HG03060 (cell line): Measurements from ENCODE around the gene SLC6A2.

Experiments used
- ATAC-seq: cut with Tn5 transposase; IDR thresholded peaks from one replicate; pipeline ENCODE4 v1.9.1; 2021; ENCODE audit warnings: low read depth, moderate number of reproducible peaks; ENCODE audit not compliant: unreplicated experiment

The SLC6A2 gene

DNA sequence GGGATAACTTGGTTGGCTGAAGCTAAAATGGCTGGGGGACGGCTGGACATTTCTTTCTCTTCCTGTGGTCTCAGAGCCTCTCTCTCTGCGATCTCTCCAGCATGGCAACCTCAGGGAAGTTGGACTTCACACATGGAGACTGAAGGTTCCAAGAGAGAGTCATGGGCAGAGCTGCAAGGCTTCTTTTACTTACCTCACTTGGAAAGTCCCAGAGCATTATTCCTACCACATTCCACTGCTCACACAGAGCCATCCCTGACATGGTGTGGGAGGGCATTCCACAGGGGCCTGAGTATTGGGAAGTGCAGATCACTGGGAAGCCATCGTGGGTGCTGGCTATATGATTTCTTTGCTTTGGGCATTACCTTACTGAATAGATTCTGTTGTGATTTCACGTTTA lies 9.8 kb upstream of the SLC6A2 start:
- ATAC-seq = no peak

DNA sequence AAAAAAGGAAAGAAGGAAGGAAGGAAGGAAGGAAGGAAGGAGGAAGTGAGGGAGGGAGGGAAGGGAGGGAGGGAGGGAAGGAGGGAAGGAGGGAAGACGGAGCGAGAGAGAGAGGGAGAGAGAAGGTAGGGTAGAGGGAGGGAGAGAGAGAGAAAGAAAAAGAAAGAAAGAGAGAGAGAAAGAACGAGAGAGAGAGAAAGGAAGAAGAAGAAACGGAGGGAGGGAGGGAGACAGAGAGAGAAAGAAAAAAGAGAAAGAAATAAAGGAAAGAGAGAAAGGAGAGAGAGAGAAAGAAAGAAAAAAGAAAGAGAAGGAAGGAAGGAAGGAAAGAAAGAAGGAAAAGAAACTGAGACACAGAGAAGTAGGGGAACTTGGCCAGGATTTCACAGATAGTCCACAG lies 8.4 kb upstream of the SLC6A2 start:
- ATAC-seq = no peak

GRCh38 chr16:55647798-55648197 lies 8.0 kb upstream of the SLC6A2 start:
- no peak for ATAC-seq

GRCh38 chr16:55651841-55652824 lies 3.7 kb upstream of the SLC6A2 start:
- ATAC-seq = no peak

GRCh38 chr16:55653106-55653505 lies 2.7 kb upstream of the SLC6A2 start:
- ATAC-seq = no peak

GRCh38 chr16:55655381-55655896 lies 349 bp upstream of the SLC6A2 start:
- ATAC-seq = no peak

DNA sequence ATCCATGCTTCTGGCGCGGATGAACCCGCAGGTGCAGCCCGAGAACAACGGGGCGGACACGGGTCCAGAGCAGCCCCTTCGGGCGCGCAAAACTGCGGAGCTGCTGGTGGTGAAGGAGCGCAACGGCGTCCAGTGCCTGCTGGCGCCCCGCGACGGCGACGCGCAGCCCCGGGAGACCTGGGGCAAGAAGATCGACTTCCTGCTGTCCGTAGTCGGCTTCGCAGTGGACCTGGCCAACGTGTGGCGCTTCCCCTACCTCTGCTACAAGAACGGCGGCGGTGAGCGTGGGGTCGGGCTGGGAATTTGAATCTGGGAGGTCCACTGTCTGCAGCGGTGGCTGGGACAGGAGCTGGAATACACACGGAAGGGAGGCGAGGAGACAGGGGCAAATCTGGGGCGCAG lies 904 bp downstream of the SLC6A2 start:
- no peak for ATAC-seq

GRCh38 chr16:55657616-55658015 lies 1.8 kb downstream of the SLC6A2 start:
- ATAC-seq = no peak

DNA sequence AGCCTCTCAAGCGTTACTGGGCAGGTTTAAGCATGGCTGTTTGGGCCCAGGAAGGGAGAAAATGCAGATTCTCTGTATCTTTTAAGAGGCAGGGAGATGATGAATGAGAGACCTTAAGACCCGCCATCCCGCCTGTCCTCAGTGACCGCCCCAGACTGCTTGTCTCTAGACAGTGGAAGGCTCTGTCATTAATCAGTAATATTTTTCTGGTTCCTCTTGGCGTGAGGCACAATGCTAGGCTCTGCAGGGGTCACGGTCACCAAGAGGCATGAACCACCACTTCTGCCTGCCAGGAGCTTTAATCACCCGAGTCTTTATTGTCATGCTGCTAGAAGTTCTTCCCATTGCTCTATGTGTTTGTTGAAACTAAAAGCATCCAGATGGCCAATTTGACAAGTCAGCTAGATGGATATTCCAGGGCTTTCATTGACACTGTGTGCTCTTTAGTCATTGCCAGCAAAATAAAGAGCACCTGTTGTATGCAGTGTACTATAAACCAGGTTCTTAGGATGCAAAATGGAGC lies 3.2 kb downstream of the SLC6A2 start:
- ATAC-seq = no peak

DNA sequence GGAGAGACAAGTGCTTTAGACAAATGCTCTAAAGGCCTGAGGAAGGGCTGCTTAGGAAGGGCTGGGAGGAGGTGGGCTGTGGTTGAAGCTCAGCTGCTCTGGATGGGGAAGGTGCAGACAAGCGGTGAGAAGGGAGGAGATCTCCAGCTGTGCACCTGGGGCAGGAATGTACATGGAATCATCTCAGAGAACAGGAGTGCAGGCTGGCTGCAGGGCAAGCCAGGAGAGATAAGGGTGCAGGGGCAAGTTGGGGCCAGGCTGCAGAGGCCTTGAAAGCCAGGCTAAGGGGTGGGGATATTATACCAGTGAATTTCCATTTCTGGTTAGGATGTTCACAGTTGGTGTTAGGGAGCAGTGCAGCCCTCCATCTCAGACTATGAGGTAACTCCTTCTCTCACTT lies 4.2 kb downstream of the SLC6A2 start:
- no peak for ATAC-seq

DNA sequence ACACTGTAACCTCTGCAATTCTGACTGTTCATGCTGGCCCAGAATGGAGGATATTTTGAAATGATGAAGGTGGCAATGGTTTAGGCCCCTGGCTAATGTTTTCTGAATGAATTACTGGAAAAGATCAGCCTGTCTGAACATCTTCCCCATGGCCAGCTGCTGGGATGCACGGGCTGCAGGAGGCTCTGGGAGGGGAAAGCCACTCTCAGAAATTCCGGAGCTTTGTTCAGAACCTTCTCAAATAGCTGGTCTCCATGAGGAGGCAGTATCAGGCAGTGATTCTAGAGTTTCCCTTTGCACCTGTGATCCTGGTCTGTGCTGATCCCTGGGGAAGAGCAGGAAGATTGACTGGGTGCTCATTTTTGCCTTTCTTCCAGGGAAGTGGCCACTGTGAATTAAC lies 5.0 kb downstream of the SLC6A2 start:
- no peak for ATAC-seq

GRCh38 chr16:55661941-55662643 lies 6.3 kb downstream of the SLC6A2 start:
- ATAC-seq = no peak

DNA sequence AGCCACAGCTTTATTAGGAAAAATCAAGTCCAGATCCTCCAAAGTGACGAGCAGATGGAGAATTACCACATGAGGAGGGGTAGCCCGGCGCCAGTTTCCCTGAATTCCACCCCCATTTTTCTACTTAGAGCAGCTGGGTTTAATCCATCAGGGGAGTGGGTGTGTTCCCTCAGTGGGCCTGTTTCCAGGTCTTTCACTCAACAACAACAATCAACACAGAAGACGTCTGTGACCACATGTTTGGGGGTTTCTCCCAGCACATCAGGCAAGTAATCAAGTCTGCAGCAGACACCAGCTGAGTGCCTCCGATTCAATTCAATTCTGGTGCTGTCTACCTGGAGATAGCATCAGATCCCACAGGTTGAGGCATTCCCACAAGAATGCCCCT lies 6.8 kb downstream of the SLC6A2 start:
- no peak for ATAC-seq

DNA sequence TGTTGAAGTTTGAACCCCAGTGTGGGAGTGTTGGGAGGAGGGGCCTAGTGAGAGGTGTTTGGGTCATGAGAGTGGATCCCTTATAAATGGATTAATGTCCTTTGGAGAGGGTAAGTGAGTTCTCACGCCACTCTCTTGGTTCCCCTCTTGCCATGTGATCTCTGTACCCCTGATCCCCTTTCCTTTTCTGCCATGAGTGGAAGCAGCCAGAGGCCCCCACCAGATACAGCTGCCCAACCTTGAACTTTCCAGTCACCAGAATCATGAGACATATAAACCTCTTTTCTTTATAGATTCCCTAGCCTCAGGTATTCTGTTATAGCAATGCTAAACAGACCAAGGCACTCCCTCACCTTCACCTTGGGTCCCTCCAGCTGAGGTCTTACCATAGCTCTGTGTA lies 7.4 kb downstream of the SLC6A2 start:
- ATAC-seq = no peak

GRCh38 chr16:55663765-55664677 lies 8.2 kb downstream of the SLC6A2 start:
- ATAC-seq = no peak

DNA sequence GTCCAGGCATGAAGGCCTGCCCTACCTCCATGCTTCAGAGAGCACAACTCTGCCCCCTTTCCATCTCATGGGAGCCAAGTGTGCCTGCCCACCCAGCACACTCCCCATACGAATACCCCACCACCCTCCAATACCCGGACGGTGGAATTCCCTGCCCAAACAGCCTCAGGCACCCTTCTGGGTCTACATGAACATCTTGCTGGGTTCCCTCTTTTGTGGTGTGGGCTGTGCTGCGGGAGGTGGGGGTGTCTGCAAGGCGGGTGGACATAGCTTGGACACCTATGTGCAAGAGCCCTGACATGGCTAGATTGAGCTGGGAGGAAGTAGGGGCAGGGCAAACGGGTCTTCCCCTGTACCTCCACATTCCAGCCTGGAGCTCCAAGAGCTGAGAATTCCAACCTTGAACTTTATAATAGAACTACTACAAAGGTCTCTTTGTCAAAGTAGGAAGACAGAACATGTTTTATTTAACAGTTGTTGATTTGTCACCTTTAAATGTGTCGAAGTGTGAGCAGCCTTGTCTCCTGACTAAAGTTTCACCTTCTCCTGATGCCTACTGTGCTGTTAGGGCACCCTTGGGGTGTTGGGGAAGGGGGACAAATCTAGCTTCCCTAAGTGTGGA lies 9.1 kb downstream of the SLC6A2 start:
- no peak for ATAC-seq

GRCh38 chr16:55665511-55665910 lies 9.7 kb downstream of the SLC6A2 start:
- ATAC-seq = no peak

GRCh38 chr16:55666012-55666411 lies 10.2 kb downstream of the SLC6A2 start:
- no peak for ATAC-seq

- no peak for ATAC-seq
Observed at GRCh38 chr16:55667753-55668152, 12.0 kb downstream of the SLC6A2 start.
